Choroid plexus epithelial cell (primary cell): Measurements from ENCODE around the gene CD63.

ENCODE experiments used
- DNase-seq: peaks from one replicate; pipeline ENCODE4 v3.0.0-alpha.2; 2010; ENCODE audit warnings: low read depth
- H3K4me3 ChIP-seq: 2 replicates; pipeline ENCODE4 v1.5.1; 2011; ENCODE audit warnings: low read depth, mild to moderate bottlenecking, control low read depth, low read length, moderate library complexity
- CTCF ChIP-seq: conservative IDR thresholded peaks from 2 replicates; pipeline ENCODE4 v1.5.1; 2011; ENCODE audit warnings: low read depth, mild to moderate bottlenecking, control low read depth, inconsistent platforms, low read length, moderate library complexity

Gene CD63

DNA sequence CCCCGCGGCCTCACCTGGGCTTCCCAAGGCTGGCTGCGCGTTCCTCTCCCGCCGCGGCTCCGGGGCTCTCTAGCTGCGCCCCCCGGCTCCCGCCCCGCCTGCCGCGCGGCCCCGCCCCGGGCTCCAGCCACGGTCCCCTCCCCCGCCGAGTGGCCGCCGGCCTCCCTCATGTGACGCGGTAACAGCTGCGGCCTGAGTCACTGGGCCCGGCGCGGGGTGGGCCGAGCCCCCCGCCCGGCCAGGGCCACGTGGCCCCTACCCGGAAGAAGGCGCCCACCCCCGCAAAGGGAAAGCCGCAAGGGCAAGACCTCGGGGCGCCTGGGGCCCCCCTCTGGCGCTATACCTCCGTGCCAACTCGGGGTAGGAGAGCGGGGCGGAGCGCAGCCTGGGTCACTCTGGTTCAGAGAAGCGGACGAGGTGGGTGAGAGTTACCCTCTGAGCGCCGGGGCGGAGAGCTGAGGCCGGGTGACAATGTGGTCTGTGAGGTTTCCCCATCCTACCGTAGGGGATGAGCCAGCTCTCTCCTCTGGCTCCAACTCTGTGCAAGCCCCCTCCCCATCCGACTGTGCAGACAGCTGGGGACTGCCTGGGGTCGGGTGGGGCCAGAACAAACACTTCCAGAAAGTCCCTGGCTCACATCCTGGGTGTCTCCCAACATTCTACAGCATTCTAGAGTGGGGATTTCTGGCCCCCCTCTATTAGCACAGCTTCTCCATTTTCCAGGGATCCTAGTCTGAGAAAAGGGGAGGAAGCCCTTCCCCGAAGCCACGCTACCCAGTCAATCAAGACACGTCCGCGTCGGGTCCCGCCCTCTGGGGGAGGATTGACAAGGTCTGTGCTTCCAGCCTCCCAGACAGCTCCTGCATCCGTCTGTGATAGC, at the start of gene CD63:
TSS of gene CD63 (minus strand) at position 71 of the 880 bp plus-strand sequence. CDS start 668 bp downstream, outside the sequence.
- peak; percentile 98 for DNase-seq
- TF ChIP-seq CTCF = no peak
- peak within 1 kb of the TSS; percentile 92 for H3K4me3 ChIP-seq

- DNase-seq = no peak
- no peak overlapping the region for H3K4me3 ChIP-seq
- no peak for TF ChIP-seq CTCF
Observed at GRCh38 chr12:55777856-55778255, 49.0 kb upstream of the CD63 start.

- DNase-seq = no peak
- no peak for TF ChIP-seq CTCF
Observed at GRCh38 chr12:55771736-55772135, 42.9 kb upstream of the CD63 start.

GRCh38 chr12:55767156-55767555, 38.3 kb upstream of the CD63 start:
- no peak for DNase-seq
- no peak for TF ChIP-seq CTCF

More at GRCh38 chr12:55771736-55772135, 42.9 kb upstream of the CD63 start:
- H3K4me3 ChIP-seq = no peak overlapping the region

GRCh38 chr12:55765736-55766290, 37.0 kb upstream of the CD63 start:
- DNase-seq = no peak
- no peak for TF ChIP-seq CTCF
- no peak overlapping the region for H3K4me3 ChIP-seq

More at GRCh38 chr12:55767156-55767555, 38.3 kb upstream of the CD63 start:
- no peak overlapping the region for H3K4me3 ChIP-seq

DNA sequence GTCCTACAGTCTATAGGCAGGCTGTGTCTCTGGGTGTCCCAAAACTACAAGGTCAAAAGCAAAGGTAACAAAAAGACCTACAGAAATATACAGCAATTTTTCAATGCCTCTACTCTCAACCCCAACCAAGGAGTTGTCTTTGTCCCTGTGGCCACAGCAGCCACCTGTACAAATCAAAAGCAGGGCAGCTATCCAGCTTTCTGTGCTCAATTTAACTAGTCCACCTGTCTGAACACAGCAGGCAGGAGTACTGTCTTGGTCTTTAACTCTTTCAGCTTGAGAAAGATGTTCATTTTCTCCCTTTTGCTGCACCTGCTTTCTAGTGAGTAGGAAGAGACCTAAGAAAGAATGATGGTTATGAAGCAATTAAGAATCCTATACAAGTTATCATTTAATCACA, 33.8 kb upstream of the CD63 start:
- no peak for TF ChIP-seq CTCF
- DNase-seq = no peak
- H3K4me3 ChIP-seq = no peak overlapping the region
